DND-41 (cell line): ENCODE measurements around the gene CELA1.
A peak's percentile ranks its signal among the peaks of the same experiment; 100 is the strongest.
"Not testable (repeated sequence)": the region's sequence is repeated elsewhere in the genome, so short reads cannot be mapped to it uniquely, and the experiment has no call there.

Experiments
- ATAC-seq: fragments of 200-7000 bp; cut with Tn5 transposase; 3 replicates; pipeline ENCODE4 v1.9.1; 2021; ENCODE audit warnings: low read depth; ENCODE audit not compliant: insufficient read depth
- DNase-seq: peaks from one replicate; pipeline ENCODE4 v3.0.0-alpha.2; 2020
- H2AFZ ChIP-seq: 2 replicates; pipeline ENCODE4 v1.6.0; 2012; ENCODE audit warnings: low read depth, low read length
- H3K27ac ChIP-seq: 2 replicates; pipeline ENCODE4 v1.5.1; 2012; ENCODE audit warnings: low read length, inconsistent platforms
- H3K27me3 ChIP-seq: fragments of 200-600 bp; sonication (generic); 2 replicates; pipeline ENCODE4 v1.6.0; 2012; ENCODE audit warnings: low read length, mild to moderate bottlenecking, inconsistent platforms; ENCODE audit not compliant: insufficient read depth, poor library complexity
- H3K36me3 ChIP-seq: 2 replicates; pipeline ENCODE4 v1.5.1; 2012; ENCODE audit warnings: low read length, inconsistent platforms; ENCODE audit not compliant: insufficient read depth
- H3K4me1 ChIP-seq: 2 replicates; pipeline ENCODE4 v1.5.1; 2012; ENCODE audit warnings: mild to moderate bottlenecking, low read length; ENCODE audit not compliant: insufficient read depth
- H3K4me2 ChIP-seq: 2 replicates; pipeline ENCODE4 v1.6.0; 2012; ENCODE audit warnings: mild to moderate bottlenecking, moderate library complexity, low read length, inconsistent platforms; ENCODE audit not compliant: insufficient read depth
- H3K4me3 ChIP-seq, 2 experiments: fragments of 200-600 bp in 1 of 2; shearing (Covaris generic) in 1 of 2; 2 replicates each; pipeline ENCODE4 v1.5.1; 2012 to 2016; ENCODE audit warnings: inconsistent platforms in 2 of 2, low read length in 2 of 2, mild to moderate bottlenecking in 2 of 2, low read depth in 1 of 2, moderate library complexity in 1 of 2
- H3K79me2 ChIP-seq: 2 replicates; pipeline ENCODE4 v1.6.0; 2012; ENCODE audit warnings: low read length, inconsistent platforms; ENCODE audit not compliant: insufficient read depth
- H3K9ac ChIP-seq: 2 replicates; pipeline ENCODE4 v1.6.0; 2012; ENCODE audit warnings: low read depth, mild to moderate bottlenecking, inconsistent platforms, low read length, moderate library complexity
- H3K9me3 ChIP-seq: 2 replicates; pipeline ENCODE4 v1.5.1; 2012; ENCODE audit warnings: low read length, moderate library complexity, mild to moderate bottlenecking, inconsistent platforms; ENCODE audit not compliant: insufficient read depth, severe bottlenecking
- H4K20me1 ChIP-seq: 2 replicates; pipeline ENCODE4 v1.6.0; 2012; ENCODE audit warnings: low read length; ENCODE audit not compliant: insufficient read depth
- CTCF ChIP-seq: IDR thresholded peaks from 2 replicates; pipeline ENCODE4 v1.5.1; 2012; ENCODE audit warnings: borderline replicate concordance, low read length, moderate library complexity, mild to moderate bottlenecking; ENCODE audit not compliant: poor library complexity, severe bottlenecking; ENCODE audit errors: extremely low read depth
- EZH2 ChIP-seq: IDR thresholded peaks from 3 replicates; pipeline ENCODE4 v1.6.1; 2012; ENCODE audit warnings: borderline replicate concordance, low read depth, mild to moderate bottlenecking, moderate library complexity, low read length, inconsistent platforms; ENCODE audit not compliant: severe bottlenecking

Gene CELA1

GRCh38 chr12:51320311-51320694 lies 26.2 kb downstream of the CELA1 start:
- TF ChIP-seq CTCF (no peak), EZH2 (no peak)
- Histone ChIP-seq H4K20me1 (no peaks in the 10 kb centered on the region), H2AFZ (no peak overlapping the region), H3K4me1 (peaks cover 68% of the 10 kb centered on the region), H3K9me3 (no peaks in the 10 kb centered on the region), H3K4me3 (no peak overlapping the region), H3K79me2 (peaks cover 15% of the 10 kb centered on the region), H3K27ac (peak overlapping the region; percentile 86), H3K36me3 (no peaks in the 10 kb centered on the region), H3K9ac (peak overlapping the region; percentile 65; the same call in 1 of the 2 replicates), H3K27me3 (no peaks in the 10 kb centered on the region), H3K4me2 (peak overlapping the region; percentile 44; the same call in 1 of the 2 replicates)
- ATAC-seq (no peak), DNase-seq (no peak)

GRCh38 chr12:51318846-51319599 lies 27.5 kb downstream of the CELA1 start:
- peak overlapping the region; percentile 51 for H3K4me2 ChIP-seq
- H4K20me1 ChIP-seq = no peaks in the 10 kb centered on the region
- H2AFZ ChIP-seq = peak overlapping the region; percentile 49
- DNase-seq = peak; percentile 60
- TF ChIP-seq EZH2 (no peak), CTCF (no peak)
- H3K9me3 ChIP-seq = no peaks in the 10 kb centered on the region
- H3K27ac ChIP-seq = peak overlapping the region; percentile 75
- ATAC-seq = peak; percentile 76
- H3K9ac ChIP-seq = peak overlapping the region; percentile 27; the same call in 1 of the 2 replicates
- H3K36me3 ChIP-seq = no peaks in the 10 kb centered on the region
- H3K4me3 ChIP-seq = no peak overlapping the region
- peaks cover 63% of the 10 kb centered on the region for H3K4me1 ChIP-seq
- H3K27me3 ChIP-seq = no peaks in the 10 kb centered on the region
- peaks cover 15% of the 10 kb centered on the region for H3K79me2 ChIP-seq

- Histone ChIP-seq H3K4me1 (peaks cover 55% of the 10 kb centered on the region), H3K27ac (peak overlapping the region; percentile 75), H2AFZ (peak overlapping the region; percentile 49; the same call in 1 of the 2 replicates), H3K4me2 (peak overlapping the region; percentile 51)
- H4K20me1 ChIP-seq, ATAC-seq, H3K4me3 ChIP-seq, H3K27me3 ChIP-seq, DNase-seq, H3K9ac ChIP-seq, H3K79me2 ChIP-seq, H3K9me3 ChIP-seq, H3K36me3 ChIP-seq: not testable (repeated sequence)
Measured at GRCh38 chr12:51318057-51318806, 28.2 kb downstream of the CELA1 start.

GRCh38 chr12:51311389-51311788 lies 35.1 kb downstream of the CELA1 start:
- Histone ChIP-seq H3K9me3 (no peaks in the 10 kb centered on the region), H3K4me2 (no peak overlapping the region), H3K4me1 (no peaks in the 10 kb centered on the region), H3K27ac (no peak overlapping the region), H3K27me3 (no peaks in the 10 kb centered on the region), H3K9ac (no peak overlapping the region), H3K4me3 (no peak overlapping the region), H4K20me1 (no peaks in the 10 kb centered on the region), H3K36me3 (no peaks in the 10 kb centered on the region), H2AFZ (no peak overlapping the region), H3K79me2 (no peaks in the 10 kb centered on the region)
- ATAC-seq = no peak
- no peak for DNase-seq
- no peak for TF ChIP-seq CTCF
- no peak for TF ChIP-seq EZH2
